SK-N-MC (cell line): ENCODE data around the gene RD3L.

Experiments
- EZH2 ChIP-seq: fragments of 200-600 bp; sonication (generic); IDR thresholded peaks from one replicate; pipeline ENCODE4 v1.6.1; 2017; ENCODE audit warnings: antibody characterized with exemption
- POLR2AphosphoS5 ChIP-seq: IDR thresholded peaks from 2 replicates; pipeline ENCODE4 v1.6.1; 2012; ENCODE audit warnings: mild to moderate bottlenecking, low read depth, low read length, borderline replicate concordance

DNA sequence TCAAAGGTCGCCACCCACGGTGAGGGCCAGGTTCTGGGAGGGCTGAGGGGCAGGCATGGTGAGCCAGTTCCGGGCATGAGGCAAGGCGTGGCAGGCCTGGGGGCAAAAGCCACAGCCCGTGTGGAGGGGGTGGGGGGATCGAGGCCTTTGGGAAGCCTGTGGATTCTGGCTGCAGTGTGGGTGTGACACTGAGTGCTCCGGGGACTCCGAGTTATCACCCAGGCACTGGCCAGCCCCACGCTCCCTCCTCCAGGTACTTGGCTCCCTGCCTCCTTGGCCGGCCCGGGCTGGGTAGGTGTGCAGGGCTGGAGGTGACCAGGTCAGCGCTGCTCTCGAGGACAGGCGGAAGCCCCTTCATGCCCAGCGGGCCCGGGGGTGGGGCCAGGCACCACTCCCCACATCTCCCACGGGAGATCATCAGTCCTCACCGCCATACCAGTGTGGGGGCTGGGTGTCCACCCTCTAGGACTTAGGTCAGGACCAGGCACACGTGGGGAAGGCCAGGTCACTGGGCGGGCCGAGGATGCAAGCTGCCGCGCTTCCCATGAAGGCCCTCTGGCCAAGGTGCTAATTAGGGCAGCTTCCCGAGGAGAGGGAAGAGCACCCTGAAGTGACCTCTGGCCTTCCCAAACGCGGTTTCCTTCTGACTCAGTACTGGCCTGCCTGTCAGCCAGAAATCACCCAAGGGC lies 48.2 kb downstream of the RD3L start:
- TF ChIP-seq POLR2AphosphoS5 (no peak), EZH2 (no peak)
